GM21576 (cell line): ENCODE measurements around the gene CFAP97D1.
"Not testable (repeated sequence)": the region's sequence is repeated elsewhere in the genome, so short reads cannot be mapped to it uniquely, and the experiment has no call there.

ENCODE experiments used
- ATAC-seq: cut with Tn5 transposase; IDR thresholded peaks from one replicate; pipeline ENCODE4 v1.9.1; 2021; ENCODE audit warnings: mild to moderate bottlenecking, moderate library complexity; ENCODE audit not compliant: unreplicated experiment

CFAP97D1 gene

GRCh38 chr17:43792668-43793067, 12.4 kb downstream of the CFAP97D1 start:
- not testable (repeated sequence) for ATAC-seq

GRCh38 chr17:43798024-43798423, 17.8 kb downstream of the CFAP97D1 start:
- not testable (repeated sequence) for ATAC-seq

- no peak for ATAC-seq
These were observed 18.8 kb downstream of the CFAP97D1 start for GRCh38 chr17:43799047-43799446.

- ATAC-seq: no peak
These were observed 20.5 kb downstream of the CFAP97D1 start for GRCh38 chr17:43800736-43801135.

GRCh38 chr17:43801844-43802243, 21.6 kb downstream of the CFAP97D1 start:
- no peak for ATAC-seq

- no peak for ATAC-seq
These were observed 23.5 kb downstream of the CFAP97D1 start for GRCh38 chr17:43803758-43804157.

GRCh38 chr17:43805117-43805516, 24.9 kb downstream of the CFAP97D1 start:
- no peak for ATAC-seq

- ATAC-seq: no peak
These were observed 27.8 kb downstream of the CFAP97D1 start for GRCh38 chr17:43808076-43808475.

GRCh38 chr17:43809121-43809520, 28.9 kb downstream of the CFAP97D1 start:
- ATAC-seq: no peak

GRCh38 chr17:43810226-43810715, 30.0 kb downstream of the CFAP97D1 start:
- no peak for ATAC-seq

- ATAC-seq: no peak
These were observed 30.6 kb downstream of the CFAP97D1 start for GRCh38 chr17:43810823-43811222.

GRCh38 chr17:43812396-43813265, 32.4 kb downstream of the CFAP97D1 start:
- ATAC-seq: no peak

- no peak for ATAC-seq
These were observed 33.2 kb downstream of the CFAP97D1 start for GRCh38 chr17:43813386-43813785.

GRCh38 chr17:43814026-43814425, 33.8 kb downstream of the CFAP97D1 start:
- ATAC-seq: no peak

GRCh38 chr17:43814714-43815113, 34.5 kb downstream of the CFAP97D1 start:
- ATAC-seq: no peak

- ATAC-seq: no peak
These were observed 36.4 kb downstream of the CFAP97D1 start for GRCh38 chr17:43816336-43817320.

GRCh38 chr17:43817826-43818225, 37.6 kb downstream of the CFAP97D1 start:
- no peak for ATAC-seq

- no peak for ATAC-seq
These were observed 38.7 kb downstream of the CFAP97D1 start for GRCh38 chr17:43818966-43819365.

- ATAC-seq: no peak
These were observed 40.5 kb downstream of the CFAP97D1 start for GRCh38 chr17:43820759-43821158.

- ATAC-seq: no peak
These were observed 42.4 kb downstream of the CFAP97D1 start for GRCh38 chr17:43822570-43823190.
